ENCODE measurements around the gene GTF3C5. TPM values are rescaled to one million over a fixed set of nuclear protein-coding genes. Genes with fewer than 3 reads are reported as not detected.

The GTF3C5 gene
- total RNA-seq = 10 to 100 TPM; 49.4 to 94.2 (median 73.3) TPM

- H3K27ac ChIP-seq = peak within 1 kb of the TSS; percentile 70 to 95 (median 92)
- no peaks in the 10 kb centered on the region for H3K9me3 ChIP-seq
- H3K36me3 ChIP-seq = peaks cover 0 to 4% (median 0%) of the 10 kb centered on the region in 3 donors
- peaks cover 3 to 63% (median 21%) of the 10 kb centered on the region in 4 donors for H3K4me1 ChIP-seq
- H3K27me3 ChIP-seq = no peaks in the 10 kb centered on the region
- TF ChIP-seq POLR2A (IDR thresholded peaks at IDR 0.05) = peak; percentile 48 to 54
- peak in 1 of 2 donors; percentile 85 for TF ChIP-seq EP300 (IDR thresholded peaks at IDR 0.05)
- peak in 2 of 5 experiments; percentile 13 to 61 for TF ChIP-seq CTCF (IDR thresholded peaks at IDR 0.05)
- 0 to 1% methylated on average over 50 to 54 of the region's 63 CpGs for WGBS, 2 donors
- peak; percentile 87 to 89 for DNase-seq (ENCODE audit: low spot score in 2 of 2)
- peak within 1 kb of the TSS; percentile 54 to 96 (median 78) for H3K4me3 ChIP-seq
Observed at GRCh38 chr9:133030317-133031129, at the start of gene GTF3C5. Gene GTF3C5, plus strand, starts transcription at chr9:133030997. Its CDS starts 15 bp downstream, at chr9:133031012.

GRCh38 chr9:132982458-132982857 lies 48.3 kb upstream of the GTF3C5 start:
- no peak for DNase-seq (ENCODE audit: low spot score in 2 of 2)
- H3K27me3 ChIP-seq = peaks cover 0 to 83% of the 10 kb centered on the region in 2 donors
- H3K36me3 ChIP-seq = no peaks in the 10 kb centered on the region
- peaks cover 0 to 11% (median under 1%) of the 10 kb centered on the region in 4 donors for H3K4me1 ChIP-seq
- no peak overlapping the region for H3K4me3 ChIP-seq
- no peak overlapping the region for H3K27ac ChIP-seq
- no peaks in the 10 kb centered on the region for H3K9me3 ChIP-seq
- TF ChIP-seq CTCF (IDR thresholded peaks at IDR 0.05) (no peak), EP300 (IDR thresholded peaks at IDR 0.05) (no peak), POLR2A (IDR thresholded peaks at IDR 0.05) (no peak)
- 61 to 63% methylated on average over 8 of the region's 8 CpGs for WGBS, 2 donors

GRCh38 chr9:132983491-132984201 lies 47.2 kb upstream of the GTF3C5 start:
- no peak for DNase-seq (ENCODE audit: low spot score in 2 of 2)
- TF ChIP-seq POLR2A (IDR thresholded peaks at IDR 0.05) (no peak), EP300 (IDR thresholded peaks at IDR 0.05) (no peak), CTCF (IDR thresholded peaks at IDR 0.05) (no peak)
- Histone ChIP-seq H3K9me3 (no peaks in the 10 kb centered on the region), H3K27ac (no peak overlapping the region), H3K36me3 (no peaks in the 10 kb centered on the region), H3K4me3 (no peak overlapping the region), H3K4me1 (peaks cover 0 to 3% (median 0%) of the 10 kb centered on the region in 4 donors), H3K27me3 (peaks cover 0 to 79% of the 10 kb centered on the region in 2 donors)
- 78 to 84% methylated on average over 11 of the region's 11 CpGs for WGBS, 2 donors

GRCh38 chr9:132984202-132985070 lies 46.4 kb upstream of the GTF3C5 start:
- 41 to 51% methylated on average over 18 of the region's 20 CpGs for whole genome bisulfite sequencing, 2 donors
- peaks cover 0 to 74% of the 10 kb centered on the region in 2 donors for H3K27me3 ChIP-seq
- no peaks in the 10 kb centered on the region for H3K36me3 ChIP-seq
- H3K9me3 ChIP-seq = no peaks in the 10 kb centered on the region
- TF ChIP-seq CTCF (IDR thresholded peaks at IDR 0.05) (no peak), POLR2A (IDR thresholded peaks at IDR 0.05) (no peak), EP300 (IDR thresholded peaks at IDR 0.05) (no peak)
- no peaks in the 10 kb centered on the region for H3K4me1 ChIP-seq
- no peak overlapping the region for H3K4me3 ChIP-seq
- DNase-seq (ENCODE audit: low spot score in 2 of 2) = no peak
- no peak overlapping the region for H3K27ac ChIP-seq
